HCT116 (cell line): ENCODE results near the gene MICA. TPM values are rescaled to one million over a fixed set of nuclear protein-coding genes. Genes with fewer than 3 reads are reported as not detected.

Experiments used
- ATAC-seq: fragments of 200-7000 bp; cut with Tn5 transposase; 2 replicates; pipeline ENCODE4 v1.9.1; 2020; ENCODE audit warnings: mild to moderate bottlenecking, moderate library complexity
- BruUV-seq: library from RNA; stranded (reverse); fragments of 400-500 nt; replicated peaks from 2 replicates; lab custom pipeline; 2021; lab: Mats Ljungman, UMichigan
- CTCF ChIA-PET: fragments of 300-600 bp; sonication (Branson Sonifier 250); formaldehyde crosslinking; loops from one replicate; lab custom pipeline; 2021; ENCODE audit warnings: antibody characterized with exemption; lab: Charles Lee
- POLR2A ChIA-PET: fragments of 300-600, 350-600 bp; sonication (Branson Sonifier 250); formaldehyde crosslinking; loops from one replicate; lab custom pipeline; 2021; ENCODE audit warnings: antibody characterized with exemption; lab: Charles Lee
- RAD21 ChIA-PET, 2 experiments: fragments of 300-600 bp; sonication (Branson Sonifier 250); formaldehyde crosslinking; loops; one replicate each; lab custom pipeline; 2023; ENCODE audit warnings: low total read pairs in 2 of 2; ENCODE audit not compliant: uncharacterized antibody in 2 of 2, unreplicated experiment in 2 of 2, low non-redundant PET in 1 of 2; lab: Charles Lee
- DNase-seq: peaks from one replicate; pipeline ENCODE4 v3.0.0-alpha.2; 2010; ENCODE audit warnings: low read depth, low spot score
- H2AFZ ChIP-seq: fragments of 200-600 bp; shearing (Covaris generic), sonication (generic); 2 replicates; pipeline ENCODE4 v1.6.1; 2017; ENCODE audit warnings: low read depth, mixed run types, mixed read lengths, antibody characterized with exemption, low read length; ENCODE audit not compliant: poor library complexity, severe bottlenecking
- H3K27ac ChIP-seq: 2 replicates; pipeline ENCODE4 v1.5.1; 2012; ENCODE audit warnings: low read depth, low read length
- H3K27me3 ChIP-seq: fragments of 200-600 bp; sonication (generic); 2 replicates; pipeline ENCODE4 v1.6.1; 2016; ENCODE audit warnings: mixed run types, low read length, mixed read lengths; ENCODE audit not compliant: insufficient read depth
- H3K36me3 ChIP-seq, 2 experiments: fragments of 200-500 bp in 1 of 2; fragments of 200-600 bp in 1 of 2; sonication (Bioruptor generic) in 1 of 2; sonication (generic) in 1 of 2; 2 replicates each; pipeline versions ENCODE4 v1.5.1 to v1.6.1; 2014 to 2016; ENCODE audit warnings: low read length in 2 of 2, inconsistent platforms in 1 of 2, mixed read lengths in 1 of 2, mixed run types in 1 of 2; ENCODE audit not compliant: insufficient read depth in 2 of 2, control insufficient read depth in 1 of 2
- H3K4me1 ChIP-seq, 2 experiments: fragments of 200-600 bp in 1 of 2; sonication (generic) in 1 of 2; 2 replicates each; pipeline versions ENCODE4 v1.5.1 to v1.6.1; 2012 to 2017; ENCODE audit warnings: low read length in 2 of 2, inconsistent platforms in 1 of 2, mild to moderate bottlenecking in 1 of 2, mixed read lengths in 1 of 2, mixed run types in 1 of 2, moderate library complexity in 1 of 2; ENCODE audit not compliant: insufficient read depth in 2 of 2, control insufficient read depth in 1 of 2
- H3K4me2 ChIP-seq: fragments of 200-600 bp; sonication (generic); 2 replicates; pipeline ENCODE4 v1.6.1; 2017; ENCODE audit warnings: mixed run types, low read length, mixed read lengths
- H3K4me3 ChIP-seq, 2 experiments: fragments of 200-600 bp in 1 of 2; sonication (generic) in 1 of 2; replicated peaks in 1 of 2; 2 replicates each; pipeline ENCODE4 v1.5.1; 2011 to 2016; ENCODE audit warnings: low read length in 2 of 2, control low read depth in 1 of 2, low read depth in 1 of 2, mild to moderate bottlenecking in 1 of 2, mixed read lengths in 1 of 2, mixed run types in 1 of 2
- H3K79me2 ChIP-seq: fragments of 200-600 bp; sonication (generic); 2 replicates; pipeline ENCODE4 v1.6.1; 2017; ENCODE audit warnings: mild to moderate bottlenecking, mixed run types, low read length, moderate library complexity, mixed read lengths; ENCODE audit not compliant: insufficient read depth
- H3K9ac ChIP-seq: fragments of 200-600 bp; sonication (generic); 2 replicates; pipeline ENCODE4 v1.6.1; 2016; ENCODE audit warnings: low read length, mixed read lengths
- H3K9me2 ChIP-seq: fragments of 200-600 bp; sonication (generic), shearing (Covaris generic); 2 replicates; pipeline ENCODE4 v1.6.1; 2017; ENCODE audit warnings: mixed run types, mild to moderate bottlenecking, moderate library complexity; ENCODE audit not compliant: insufficient read depth
- H3K9me3 ChIP-seq, 2 experiments: fragments of 200-500 bp in 1 of 2; fragments of 200-600 bp in 1 of 2; sonication (Bioruptor generic) in 1 of 2; sonication (generic) in 1 of 2; 2 replicates each; pipeline ENCODE4 v1.6.1; 2014 to 2017; ENCODE audit warnings: low read length in 2 of 2, mixed read lengths in 2 of 2, inconsistent platforms in 1 of 2, low read depth in 1 of 2, mild to moderate bottlenecking in 1 of 2, mixed run types in 1 of 2, moderate library complexity in 1 of 2; ENCODE audit not compliant: control insufficient read depth in 1 of 2, insufficient read depth in 1 of 2
- H4K20me1 ChIP-seq: fragments of 200-600 bp; sonication (generic), shearing (Covaris generic); 2 replicates; pipeline ENCODE4 v1.6.1; 2017; ENCODE audit warnings: mixed run types, mild to moderate bottlenecking, moderate library complexity; ENCODE audit not compliant: insufficient read depth
- ATF3 ChIP-seq: IDR thresholded peaks from 2 replicates; pipeline ENCODE4 v1.6.1; 2012
- CEBPB ChIP-seq: IDR thresholded peaks from 2 replicates; pipeline ENCODE4 v1.6.1; 2012; ENCODE audit warnings: low read depth
- EZH2 ChIP-seq: fragments of 200-600 bp; sonication (generic); IDR thresholded peaks from 2 replicates; pipeline ENCODE4 v1.6.1; 2017; ENCODE audit warnings: antibody characterized with exemption, mixed run types
- FOSL1 ChIP-seq: IDR thresholded peaks from 2 replicates; pipeline ENCODE4 v1.6.1; 2012; ENCODE audit warnings: low read depth
- POLR2AphosphoS5 ChIP-seq: IDR thresholded peaks from 2 replicates; pipeline ENCODE4 v1.6.1; 2011; ENCODE audit warnings: mild to moderate bottlenecking, low read depth, low read length, moderate library complexity
- SIN3A ChIP-seq: IDR thresholded peaks from 2 replicates; pipeline ENCODE4 v1.6.1; 2012; ENCODE audit warnings: low read depth
- YY1 ChIP-seq: IDR thresholded peaks from 2 replicates; pipeline ENCODE4 v1.6.1; 2011; ENCODE audit warnings: low read length, low read depth, moderate library complexity, mild to moderate bottlenecking; ENCODE audit not compliant: insufficient replicate concordance; ENCODE audit errors: extremely low read depth
- intact Hi-C: fragments of 100-400 bp; cut with micrococcal nuclease; formaldehyde crosslinking; loops from 2 replicates; pipeline ENCODE4 v1.10.0; 2022
- total RNA-seq: library from RNA; stranded (reverse); gene quantifications from one replicate; pipeline ENCODE4 v1.2.1, GENCODE V29; 2021; ENCODE audit not compliant: unreplicated experiment
- TF ChIP-seq, protein P1 (sequence below): IDR thresholded peaks from 2 replicates; pipeline ENCODE4 v1.6.1; 2011; ENCODE audit warnings: mild to moderate bottlenecking, low read length, moderate library complexity; ENCODE audit not compliant: insufficient replicate concordance; ENCODE audit errors: extremely low read depth

MICA gene
- total RNA-seq, 1 experiment from 2014 or later, result 24.1 TPM

DNA sequence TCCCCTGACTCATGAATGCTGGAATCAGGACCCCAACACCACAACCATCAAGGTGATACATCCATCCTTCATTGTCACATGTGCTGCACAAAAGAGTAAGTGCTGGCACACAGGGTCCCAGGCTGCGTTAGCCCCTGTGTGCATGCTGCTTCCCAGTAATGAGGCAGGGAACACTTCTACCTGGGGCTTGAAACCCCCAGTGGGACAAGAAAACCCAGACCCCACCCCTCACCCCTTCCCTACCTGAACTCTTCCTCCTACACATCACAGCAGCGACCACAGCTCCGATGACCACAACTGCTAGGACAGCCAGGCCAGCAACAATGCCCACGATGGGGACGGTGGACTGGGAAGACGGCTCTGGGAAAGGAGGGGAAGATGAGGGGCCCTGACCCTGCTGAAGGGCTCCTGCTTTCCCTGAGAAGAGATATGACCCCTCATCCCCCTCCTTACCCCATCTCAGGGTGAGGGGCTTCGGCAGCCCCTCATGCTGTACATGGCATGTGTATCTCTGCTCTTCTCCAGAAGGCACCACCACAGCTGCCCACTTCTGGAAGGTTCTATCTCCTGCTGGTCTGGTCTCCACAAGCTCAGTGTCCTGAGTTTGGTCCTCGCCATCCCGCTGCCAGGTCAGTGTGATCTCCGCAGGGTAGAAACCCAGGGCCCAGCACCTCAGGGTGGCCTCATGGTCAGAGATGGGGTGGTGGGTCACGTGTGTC, 48.4 kb upstream of the MICA start:
- H3K9ac ChIP-seq, result no peak overlapping the region
- H4K20me1 ChIP-seq, result no peaks in the 10 kb centered on the region
- no peak overlapping the region for H3K4me2 ChIP-seq
- POLR2A ChIA-PET, result interaction anchor here (1.1 kb wide), 1 partner anchor 12 kb away, joined by 3 read pairs; no protein-coding TSS in a partner anchor
- no peak overlapping the region for H2AFZ ChIP-seq
- H3K4me3 ChIP-seq, result no peak overlapping the region
- RAD21 ChIA-PET, result no interaction called here
- TF ChIP-seq EZH2 (no peak), POLR2AphosphoS5 (no peak), SIN3A (no peak), YY1 (no peak), FOSL1 (no peak), CEBPB (no peak), ATF3 (no peak)
- TF ChIP-seq, protein P1, sequence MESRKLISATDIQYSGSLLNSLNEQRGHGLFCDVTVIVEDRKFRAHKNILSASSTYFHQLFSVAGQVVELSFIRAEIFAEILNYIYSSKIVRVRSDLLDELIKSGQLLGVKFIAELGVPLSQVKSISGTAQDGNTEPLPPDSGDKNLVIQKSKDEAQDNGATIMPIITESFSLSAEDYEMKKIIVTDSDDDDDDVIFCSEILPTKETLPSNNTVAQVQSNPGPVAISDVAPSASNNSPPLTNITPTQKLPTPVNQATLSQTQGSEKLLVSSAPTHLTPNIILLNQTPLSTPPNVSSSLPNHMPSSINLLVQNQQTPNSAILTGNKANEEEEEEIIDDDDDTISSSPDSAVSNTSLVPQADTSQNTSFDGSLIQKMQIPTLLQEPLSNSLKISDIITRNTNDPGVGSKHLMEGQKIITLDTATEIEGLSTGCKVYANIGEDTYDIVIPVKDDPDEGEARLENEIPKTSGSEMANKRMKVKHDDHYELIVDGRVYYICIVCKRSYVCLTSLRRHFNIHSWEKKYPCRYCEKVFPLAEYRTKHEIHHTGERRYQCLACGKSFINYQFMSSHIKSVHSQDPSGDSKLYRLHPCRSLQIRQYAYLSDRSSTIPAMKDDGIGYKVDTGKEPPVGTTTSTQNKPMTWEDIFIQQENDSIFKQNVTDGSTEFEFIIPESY, result no peak
- TF ChIP-seq, all 23 proteins: peak for 0
- Histone ChIP-seq H3K4me1 (no peaks in the 10 kb centered on the region), H3K27ac (no peak overlapping the region), H3K36me3 (no peaks in the 10 kb centered on the region; a peak in 2 of 4 replicates), H3K79me2 (no peaks in the 10 kb centered on the region), H3K27me3 (no peaks in the 10 kb centered on the region), H3K9me3 (no peaks in the 10 kb centered on the region), H3K9me2 (no peaks in the 10 kb centered on the region)
- ATAC-seq (no peak), DNase-seq (no peak)
- intact Hi-C loops, result loop anchor here (5.0 kb wide), 1 partner anchor 88 kb away; no protein-coding TSS in a partner anchor
- BruUV-seq, result no TSS peak
- CTCF ChIA-PET, result no interaction called here
